GM19395 (cell line): ENCODE results near the gene ORAI2.
"Not testable (repeated sequence)": the region's sequence is repeated elsewhere in the genome, so short reads cannot be mapped to it uniquely, and the experiment has no call there.

Experiments used
- ATAC-seq: cut with Tn5 transposase; IDR thresholded peaks from one replicate; pipeline ENCODE4 v1.9.1; 2021; ENCODE audit warnings: mild to moderate bottlenecking, moderate library complexity; ENCODE audit not compliant: unreplicated experiment

ORAI2 gene

GRCh38 chr7:102446387-102447156, 13.2 kb downstream of the ORAI2 start:
- no peak for ATAC-seq

DNA sequence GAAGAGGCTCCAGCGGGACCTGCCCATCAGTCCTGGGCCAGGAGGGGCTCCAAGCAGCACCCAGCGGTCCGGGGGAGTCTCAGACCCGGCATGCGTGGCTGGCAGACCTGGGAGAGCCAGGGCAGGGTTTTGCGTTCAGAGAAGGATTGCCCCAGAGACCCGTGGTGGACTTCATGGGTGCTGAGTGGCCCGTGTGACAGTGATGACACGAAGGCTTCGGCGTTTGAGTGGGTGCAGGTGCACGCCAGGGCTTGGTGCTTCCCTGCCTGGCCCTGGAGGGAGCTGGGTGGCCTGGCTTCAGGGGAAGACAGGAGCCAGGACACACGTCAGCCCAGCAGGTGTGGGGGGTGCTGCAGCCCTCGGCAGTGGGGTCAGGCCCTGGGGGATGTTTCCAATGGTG, 13.9 kb downstream of the ORAI2 start:
- no peak for ATAC-seq

- no peak for ATAC-seq
Measured at GRCh38 chr7:102449136-102449535, 15.8 kb downstream of the ORAI2 start.

GRCh38 chr7:102450242-102450641, 16.9 kb downstream of the ORAI2 start:
- ATAC-seq = no peak

DNA sequence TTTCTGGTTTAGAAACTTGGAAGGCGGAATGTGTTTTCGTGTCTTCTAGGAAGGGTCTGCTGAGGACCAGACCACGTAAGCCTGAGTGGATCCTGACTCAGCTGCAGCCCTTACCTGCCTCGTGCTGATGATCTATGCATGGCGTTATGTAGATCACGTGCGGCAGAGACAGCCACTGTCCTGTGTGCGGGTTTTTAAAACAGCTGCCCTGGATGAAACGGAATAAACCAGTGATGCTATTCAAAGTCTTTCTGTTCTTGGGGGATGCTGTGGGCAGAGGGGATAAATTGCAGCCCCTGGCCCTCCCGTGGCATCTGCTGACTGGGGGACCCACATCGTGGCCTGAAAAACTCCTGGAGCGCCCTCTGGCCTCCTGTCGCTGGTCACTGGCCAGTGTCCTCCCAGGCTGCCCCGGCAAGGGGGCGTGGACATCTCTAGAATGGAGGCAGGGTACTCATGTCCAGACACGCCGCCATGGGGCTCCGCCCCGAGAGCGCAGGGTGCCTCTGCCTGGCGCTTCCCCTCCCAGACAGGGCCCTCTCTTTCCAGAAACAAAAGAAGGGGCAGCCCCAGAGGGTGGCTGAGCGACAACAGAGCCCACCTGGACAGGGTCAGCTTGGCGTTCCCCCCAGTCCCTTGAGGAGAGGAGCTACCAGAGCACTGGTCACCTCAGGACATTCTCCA, 18.1 kb downstream of the ORAI2 start:
- no peak for ATAC-seq

DNA sequence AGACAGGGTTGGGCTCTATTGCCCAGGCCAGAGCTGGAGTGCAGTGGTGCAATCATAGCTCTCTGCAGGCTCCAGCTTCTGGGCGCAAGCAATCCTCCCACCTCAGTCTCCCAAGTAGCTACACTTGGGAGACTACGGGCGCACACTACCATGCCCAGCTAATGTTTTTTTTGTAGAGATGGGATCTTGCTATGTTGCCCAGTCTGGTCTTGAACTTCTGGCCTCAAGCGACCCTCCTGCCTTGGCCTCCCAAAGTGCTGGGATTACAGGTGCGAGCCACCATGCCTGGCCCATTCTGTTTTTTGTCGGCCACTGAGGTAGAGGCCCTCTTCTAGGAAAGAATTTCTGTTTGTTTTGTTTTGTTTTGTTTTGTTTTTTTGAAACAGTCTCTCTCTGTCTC, 19.1 kb downstream of the ORAI2 start:
- ATAC-seq = no peak

DNA sequence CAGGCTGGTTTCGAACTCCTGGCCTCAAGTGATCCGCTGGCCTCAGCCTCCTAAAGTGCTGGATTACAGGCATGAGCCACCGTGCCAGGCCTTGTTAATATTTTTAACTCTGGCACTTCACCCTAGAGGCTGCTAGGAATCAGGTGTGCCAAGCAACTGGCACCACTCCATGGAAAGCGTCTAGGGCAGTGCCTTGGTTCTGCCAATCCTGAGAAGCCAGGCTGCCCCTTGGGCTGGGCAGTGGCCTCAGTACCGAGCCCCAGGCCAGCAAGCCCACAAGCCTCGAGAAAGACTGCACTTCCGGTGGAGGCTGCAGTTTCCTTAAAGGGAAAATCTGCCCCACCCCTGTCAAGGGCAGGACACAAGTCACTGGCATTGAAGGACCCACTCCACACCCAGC, 19.9 kb downstream of the ORAI2 start:
- no peak for ATAC-seq

DNA sequence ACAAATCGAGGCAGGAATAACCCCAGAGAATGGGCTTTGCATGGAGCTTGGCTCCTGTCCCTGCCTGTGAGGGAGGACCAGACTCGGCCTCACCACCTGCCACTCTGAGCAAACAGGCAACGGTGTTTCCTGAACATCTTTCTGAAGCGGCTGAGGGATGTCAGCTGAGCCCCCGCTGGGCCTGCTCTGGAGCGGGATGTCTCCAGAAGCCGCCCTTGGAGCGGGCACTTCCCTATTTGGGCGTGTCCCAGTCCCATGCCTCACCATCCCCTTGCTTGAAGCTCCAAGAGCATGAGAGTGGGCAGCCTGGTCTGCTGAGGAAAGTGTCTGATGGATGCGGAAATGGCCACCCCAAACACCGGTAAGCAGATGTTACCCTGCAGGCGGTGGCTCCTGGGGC, 21.1 kb downstream of the ORAI2 start:
- ATAC-seq = no peak

- ATAC-seq = not testable (repeated sequence)
Measured at GRCh38 chr7:102454932-102455331, 21.6 kb downstream of the ORAI2 start.

GRCh38 chr7:102455596-102455995, 22.2 kb downstream of the ORAI2 start:
- no peak for ATAC-seq

DNA sequence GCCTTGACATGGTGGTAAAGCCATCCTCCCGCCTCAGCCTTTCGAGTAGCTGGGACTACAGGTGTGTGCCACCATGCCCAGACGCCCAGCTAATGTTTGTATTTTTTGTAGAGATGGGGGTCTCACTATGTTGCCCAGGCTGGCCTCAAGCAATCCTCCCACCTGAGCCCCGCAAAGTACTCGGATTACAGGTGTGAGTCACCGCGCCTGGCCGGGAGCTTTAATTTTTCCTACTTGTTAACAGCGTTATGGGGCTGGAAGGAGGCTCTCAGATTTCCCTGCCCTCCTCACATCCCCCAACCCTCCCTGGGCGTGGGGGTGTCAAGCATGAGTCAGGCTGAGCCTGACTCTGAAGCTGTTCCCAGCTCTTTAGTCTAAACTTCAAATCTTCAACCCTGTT, 23.0 kb downstream of the ORAI2 start:
- no peak for ATAC-seq

- no peak for ATAC-seq
Measured at GRCh38 chr7:102457352-102457924, 24.1 kb downstream of the ORAI2 start.

- ATAC-seq = no peak
Measured at GRCh38 chr7:102459221-102459844, 26.0 kb downstream of the ORAI2 start.

GRCh38 chr7:102460467-102460866, 27.1 kb downstream of the ORAI2 start:
- ATAC-seq = no peak

DNA sequence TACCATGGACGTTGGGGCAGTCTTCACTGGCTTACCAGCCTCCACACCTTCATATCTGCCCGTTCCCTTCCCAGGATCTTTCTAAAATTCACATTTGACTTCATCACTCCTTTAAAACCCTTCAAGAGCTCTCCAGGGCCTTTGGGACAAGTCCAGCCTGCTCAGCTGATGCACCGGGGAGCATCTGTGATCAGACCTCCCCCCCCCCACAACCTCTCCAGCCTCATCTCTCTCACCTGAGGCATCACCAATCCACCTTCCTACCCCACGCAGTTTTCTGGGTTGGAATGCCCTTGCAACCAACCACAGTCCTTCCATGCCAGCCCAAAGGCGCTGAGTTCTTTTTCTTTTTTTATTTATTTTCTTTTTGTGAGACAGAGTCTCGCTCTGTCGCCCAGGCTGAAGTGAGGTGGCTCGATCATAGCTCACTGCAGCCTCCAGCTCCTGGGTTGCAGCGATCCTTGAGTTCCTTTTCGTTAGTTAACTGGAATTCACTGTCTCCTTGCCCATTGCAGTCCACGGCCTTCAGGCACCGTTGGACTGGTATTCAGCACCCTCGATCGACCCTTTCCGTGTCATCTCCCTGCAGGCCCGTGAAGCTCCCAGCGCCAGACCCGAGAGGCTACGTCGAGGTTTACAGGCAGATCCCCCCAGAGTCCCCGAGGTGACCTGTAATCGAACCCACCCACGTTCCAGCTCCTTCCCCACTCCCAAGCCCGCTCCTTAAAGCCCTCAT, 30.6 kb downstream of the ORAI2 start:
- ATAC-seq = no peak

DNA sequence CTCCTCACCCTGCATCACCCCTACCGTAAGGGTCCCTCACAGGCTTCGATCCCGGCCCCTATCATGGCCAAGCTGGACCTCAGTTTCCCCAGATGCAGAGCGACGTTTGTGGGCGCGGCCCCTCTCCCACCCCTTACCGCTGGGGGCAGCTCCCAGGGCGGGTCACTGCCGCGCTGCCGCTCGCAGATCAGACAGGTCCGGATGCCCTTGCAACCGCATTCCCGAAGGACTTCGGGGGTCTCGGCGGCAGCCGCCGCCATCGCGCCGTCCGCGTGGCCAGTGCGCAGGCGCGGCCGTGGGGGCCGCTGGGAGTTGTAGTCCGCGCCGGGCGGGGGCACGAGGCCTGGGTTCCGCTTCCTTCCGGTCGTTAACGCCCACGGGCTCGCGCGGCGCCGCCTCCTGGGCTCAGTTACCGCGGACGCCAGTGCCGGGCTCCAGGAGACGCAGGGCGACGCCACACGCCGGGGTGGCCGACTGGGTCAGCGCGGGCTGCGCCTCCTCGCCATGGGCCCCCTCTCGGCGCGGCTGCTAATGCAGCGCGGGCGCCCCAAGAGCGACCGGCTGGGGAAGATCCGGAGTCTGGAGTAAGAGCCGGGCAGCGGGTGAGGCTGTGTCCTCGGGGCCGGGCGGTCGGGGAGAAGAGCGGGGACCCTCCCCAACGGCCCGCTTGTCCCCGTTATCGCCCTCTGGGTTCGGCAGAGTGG, 31.4 kb downstream of the ORAI2 start, which contains the start of the genes ALKBH4 and LRWD1:
ALKBH4 (minus strand) TSS at position 287 of the 704 bp plus-strand sequence; CDS start at position 260, 27 bp downstream.
LRWD1 (plus strand) TSS at position 408 of the 704 bp plus-strand sequence; CDS start at position 505, 97 bp downstream.
- ATAC-seq = peak; percentile 84

- no peak for ATAC-seq
Measured at GRCh38 chr7:102466097-102466496, 32.7 kb downstream of the ORAI2 start.

DNA sequence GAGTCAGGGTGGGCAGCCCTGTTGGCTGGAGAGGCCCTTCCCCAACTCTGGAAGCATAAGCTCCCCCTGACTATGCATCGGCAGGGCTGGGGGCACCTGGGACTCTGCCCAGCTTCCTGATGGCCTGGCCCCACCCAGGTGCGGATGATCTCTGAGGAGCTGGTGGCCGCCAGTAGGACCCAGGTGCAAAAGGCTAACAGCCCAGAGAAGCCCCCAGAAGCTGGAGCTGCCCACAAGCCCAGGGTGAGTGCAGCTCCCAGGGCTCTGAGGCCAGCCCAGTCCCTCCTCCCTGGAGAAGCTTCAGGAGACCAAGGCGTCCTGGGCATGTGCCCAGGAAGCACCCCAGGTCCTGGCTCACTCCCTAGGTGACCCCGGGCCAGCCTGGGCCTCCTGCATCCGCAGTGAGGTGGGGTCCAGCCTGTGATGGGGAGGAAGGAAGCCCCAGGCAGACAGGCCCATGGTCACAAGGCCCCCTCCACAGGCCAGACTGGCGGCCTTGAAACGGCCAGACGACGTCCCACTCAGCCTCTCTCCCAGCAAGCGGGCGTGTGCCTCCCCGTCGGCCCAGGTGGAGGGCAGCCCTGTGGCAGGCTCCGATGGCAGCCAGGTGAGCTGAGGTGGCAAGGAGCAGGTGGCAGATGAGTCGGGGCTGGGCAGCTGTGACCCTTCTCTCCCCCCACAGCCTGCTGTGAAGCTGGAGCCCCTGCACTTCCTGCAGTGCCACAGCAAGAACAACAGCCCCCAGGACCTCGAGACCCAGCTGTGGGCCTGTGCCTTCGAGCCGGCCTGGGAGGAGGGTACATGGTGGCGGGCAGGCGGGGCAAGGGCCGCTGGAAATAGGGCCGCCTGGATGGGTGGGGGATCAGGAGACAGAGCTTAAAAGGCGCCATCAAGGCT, 34.5 kb downstream of the ORAI2 start:
- ATAC-seq = no peak
